ENCODE results near the gene FCHSD2. TPM values are rescaled to one million over a fixed set of nuclear protein-coding genes. Genes with fewer than 3 reads are reported as not detected.

The FCHSD2 gene
- total and polyA plus RNA-seq, 2 of the 8 experiments (the other 6 are each of a cell fraction or from before 2014, with no cell fraction given), result 4.1 to 7.8 TPM

DNA sequence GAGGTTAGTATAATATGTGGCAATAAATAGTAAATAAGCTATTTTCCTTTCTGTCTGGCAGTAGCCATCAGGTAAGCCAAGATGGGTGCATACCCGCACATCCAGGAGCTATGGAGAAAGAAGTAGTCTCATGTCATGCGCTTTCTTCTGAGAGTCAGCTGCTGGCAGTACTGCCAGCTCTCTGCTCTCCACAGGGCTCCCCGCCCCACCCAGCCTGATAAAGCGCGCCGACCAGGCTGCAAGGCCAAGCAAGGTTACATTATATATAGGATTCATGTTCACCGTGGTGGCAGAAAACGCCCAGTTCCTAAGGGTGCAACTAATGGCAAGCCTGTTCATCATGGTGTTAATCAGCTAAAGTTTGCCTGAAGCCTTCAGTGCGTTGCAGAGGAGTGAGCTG, 201.7 kb downstream of the FCHSD2 start:
- Histone ChIP-seq H4K5ac (ENCODE audit: insufficient read length, low read depth, low read length) (no peak overlapping the region), H3K18ac (ENCODE audit: extremely low read depth, low read length) (no peak overlapping the region), H2BK5ac (ENCODE audit: low read depth, low read length) (no peak overlapping the region), H3K4me3 (ENCODE audit: extremely low read depth in 1 of 4, insufficient read depth in 2 of 4, low read depth in 3 of 4, low read length in 4 of 4) (no peak overlapping the region), H3K4ac (replicated peaks; ENCODE audit: insufficient read length, low read depth, low read length) (no peak overlapping the region), H3K23me2 (ENCODE audit: low read depth, low read length) (no peaks in the 10 kb centered on the region), H2BK12ac (ENCODE audit: low read depth, low read length) (no peak overlapping the region), H3K4me1 (replicated peaks in 1 of 4; ENCODE audit: control insufficient read depth in 3 of 4, insufficient read depth in 4 of 4, low read length in 3 of 4) (no peaks in the 10 kb centered on the region), H4K91ac (replicated peaks; ENCODE audit: insufficient read length, low read length) (no peak overlapping the region), H2BK15ac (ENCODE audit: low read length) (no peak overlapping the region), H3K14ac (ENCODE audit: insufficient read length) (no peak overlapping the region), H3K23ac (ENCODE audit: insufficient read length) (no peak overlapping the region), H4K8ac (ENCODE audit: extremely low read depth, insufficient read depth, low read length) (no peak overlapping the region), H3K27ac (ENCODE audit: low read depth, low read length) (no peak overlapping the region), H3K4me2 (ENCODE audit: insufficient read depth in 1 of 2, low read depth in 2 of 2, low read length in 2 of 2) (no peak overlapping the region), H3K79me1 (ENCODE audit: low read depth, low read length) (no peaks in the 10 kb centered on the region), H3K27me3 (replicated peaks in 1 of 4; ENCODE audit: control insufficient read depth in 3 of 4, extremely low read depth in 1 of 4, insufficient read depth in 3 of 4, low read length in 3 of 4) (no peaks in the 10 kb centered on the region), H4K20me1 (replicated peaks in 1 of 2; ENCODE audit: control insufficient read depth in 1 of 2, insufficient read depth in 2 of 2, low read length in 2 of 2) (no peaks in the 10 kb centered on the region), H2AFZ (ENCODE audit: low read length) (no peak overlapping the region), H2BK120ac (replicated peaks; ENCODE audit: low read depth, low read length) (no peak overlapping the region), H3K56ac (replicated peaks; ENCODE audit: insufficient read length, low read depth, low read length) (no peak overlapping the region), H2BK20ac (ENCODE audit: low read length) (no peak overlapping the region), H3K36me3 (ENCODE audit: control insufficient read depth in 2 of 4, insufficient read depth in 4 of 4, low read length in 3 of 4) (no peaks in the 10 kb centered on the region), H3K79me2 (ENCODE audit: control insufficient read depth in 1 of 2, insufficient read depth in 2 of 2, low read length in 2 of 2) (no peaks in the 10 kb centered on the region), H2AK5ac (ENCODE audit: low read depth, low read length) (no peak overlapping the region), H3K9me3 (ENCODE audit: insufficient read depth in 2 of 2, low read depth in 1 of 2, low read length in 1 of 2) (no peaks in the 10 kb centered on the region), H3K9ac (replicated peaks in 1 of 4; ENCODE audit: extremely low read depth in 1 of 4, low read depth in 3 of 4, low read length in 3 of 4) (no peak overlapping the region)
- FAIRE-seq, result no peak
- CTCF ChIA-PET (ENCODE audit: partially characterized antibody), result no interaction called here
- no peak for DNase-seq (ENCODE audit: low read depth in 1 of 2, low spot score in 2 of 2)
- POLR2A ChIA-PET (ENCODE audit: partially characterized antibody), result no interaction called here
- WGBS, 2 experiments (ENCODE audit: extremely low coverage in 1 of 2, insufficient coverage in 1 of 2, insufficient read length in 1 of 2, insufficient replicate concordance in 2 of 2, low coverage in 1 of 2, low lambda C conversion rate in 2 of 2, missing lambda C conversion rate in 1 of 2), result 95% methylated on average over 9 of the region's 9 CpGs; no CpG with 5 or more reads in 1 of the 2 experiments
- TF ChIP-seq, protein P1, sequence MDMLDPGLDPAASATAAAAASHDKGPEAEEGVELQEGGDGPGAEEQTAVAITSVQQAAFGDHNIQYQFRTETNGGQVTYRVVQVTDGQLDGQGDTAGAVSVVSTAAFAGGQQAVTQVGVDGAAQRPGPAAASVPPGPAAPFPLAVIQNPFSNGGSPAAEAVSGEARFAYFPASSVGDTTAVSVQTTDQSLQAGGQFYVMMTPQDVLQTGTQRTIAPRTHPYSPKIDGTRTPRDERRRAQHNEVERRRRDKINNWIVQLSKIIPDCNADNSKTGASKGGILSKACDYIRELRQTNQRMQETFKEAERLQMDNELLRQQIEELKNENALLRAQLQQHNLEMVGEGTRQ (IDR thresholded peaks at IDR 0.05; ENCODE audit: low read length), result no peak
- no peak for TF ChIP-seq SIX5 (IDR thresholded peaks at IDR 0.05; ENCODE audit: low read depth, low read length)
